Activated T-helper 1 cell treated with anti-CD3 and anti-CD28 coated beads, Interleukin-12 subunit alpha, Interleukin-12 subunit beta, Interleukin-2, Interleukin-4 antibody, amounts not matched to agents 30 ng/mL and 10 ng/mL and 1 ng/mL, durations not matched to agents 14 hours and 24 hours and 36 hours (primary cell): ENCODE measurements around the gene MVK. TPM values are rescaled to one million over a fixed set of nuclear protein-coding genes. Genes with fewer than 3 reads are reported as not detected.

Experiments used
- DNase-seq: peaks from one replicate; pipeline ENCODE4 v3.0.0; 2021; ENCODE audit warnings: low spot score
- H3K27ac Mint-ChIP-seq: one replicate; pipeline ENCODE4 v1.8.0; 2021; ENCODE audit warnings: mild to moderate bottlenecking, mixed read lengths
- H3K27me3 Mint-ChIP-seq: one replicate; pipeline ENCODE4 v1.8.0; 2022; ENCODE audit warnings: mild to moderate bottlenecking, moderate library complexity, mixed read lengths; ENCODE audit not compliant: insufficient read depth
- H3K36me3 Mint-ChIP-seq: one replicate; pipeline ENCODE4 v1.8.0; 2021; ENCODE audit warnings: low read depth, mixed read lengths
- H3K4me1 Mint-ChIP-seq: one replicate; pipeline ENCODE4 v1.8.0; 2021; ENCODE audit warnings: low read depth, mixed read lengths
- H3K4me3 Mint-ChIP-seq: one replicate; pipeline ENCODE4 v1.8.0; 2021; ENCODE audit warnings: mild to moderate bottlenecking, moderate library complexity, mixed read lengths
- H3K9me3 Mint-ChIP-seq: one replicate; pipeline ENCODE4 v1.8.0; 2021; ENCODE audit warnings: mixed read lengths
- intact Hi-C: fragments of 100-400 bp; cut with micrococcal nuclease; formaldehyde crosslinking; loops from one replicate; pipeline ENCODE4 v1.15.1; 2024
- total RNA-seq: library from RNA; stranded (reverse); gene quantifications from 2 replicates; pipeline ENCODE4 v1.2.3, GENCODE V29; 2022

The MVK gene
- total RNA-seq, 1 donor from 2014 or later, result 14.2 TPM

GRCh38 chr12:109640961-109641360 lies 67.4 kb downstream of the MVK start:
- Mint-ChIP-seq H3K4me1 (no peaks in the 10 kb centered on the region), H3K27me3 (peaks cover 2% of the 10 kb centered on the region), H3K9me3 (no peaks in the 10 kb centered on the region), H3K27ac (no peak overlapping the region), H3K4me3 (no peak overlapping the region), H3K36me3 (no peaks in the 10 kb centered on the region)
- intact Hi-C loops, result no loop called here
- no peak for DNase-seq

- Mint-ChIP-seq H3K27ac (no peak overlapping the region), H3K4me3 (no peak overlapping the region), H3K9me3 (no peaks in the 10 kb centered on the region), H3K4me1 (no peaks in the 10 kb centered on the region), H3K36me3 (no peaks in the 10 kb centered on the region), H3K27me3 (peaks cover 2% of the 10 kb centered on the region)
- no peak for DNase-seq
- intact Hi-C loops, result no loop called here
Observed at GRCh38 chr12:109641422-109641821, 67.8 kb downstream of the MVK start.

- no peak overlapping the region for H3K4me3 Mint-ChIP-seq
- intact Hi-C loops, result no loop called here
- no peaks in the 10 kb centered on the region for H3K4me1 Mint-ChIP-seq
- no peak for DNase-seq
- H3K27me3 Mint-ChIP-seq, result peaks cover 6% of the 10 kb centered on the region
- H3K9me3 Mint-ChIP-seq, result no peaks in the 10 kb centered on the region
- H3K27ac Mint-ChIP-seq, result no peak overlapping the region
- H3K36me3 Mint-ChIP-seq, result no peaks in the 10 kb centered on the region
Observed at GRCh38 chr12:109642506-109643132, 69.0 kb downstream of the MVK start.

GRCh38 chr12:109645194-109645593 lies 71.6 kb downstream of the MVK start:
- Mint-ChIP-seq H3K4me3 (no peak overlapping the region), H3K27me3 (peaks cover 6% of the 10 kb centered on the region)
- intact Hi-C loops, result no loop called here

GRCh38 chr12:109645708-109646107 lies 72.1 kb downstream of the MVK start:
- H3K9me3 Mint-ChIP-seq, result no peaks in the 10 kb centered on the region
- no peak overlapping the region for H3K4me3 Mint-ChIP-seq
- no peak for DNase-seq
- peaks cover 6% of the 10 kb centered on the region for H3K27me3 Mint-ChIP-seq
- no peaks in the 10 kb centered on the region for H3K4me1 Mint-ChIP-seq
- intact Hi-C loops, result no loop called here
- H3K27ac Mint-ChIP-seq, result no peak overlapping the region
- H3K36me3 Mint-ChIP-seq, result no peaks in the 10 kb centered on the region

More at GRCh38 chr12:109645194-109645593, 71.6 kb downstream of the MVK start:
- H3K36me3 Mint-ChIP-seq, result no peaks in the 10 kb centered on the region
- no peak for DNase-seq
- no peak overlapping the region for H3K27ac Mint-ChIP-seq
- no peaks in the 10 kb centered on the region for H3K9me3 Mint-ChIP-seq
- H3K4me1 Mint-ChIP-seq, result no peaks in the 10 kb centered on the region

Other genes with a start within 250 kb of the MVK start
- gene MYO1H, start 225.9 kb upstream of the MVK start, total RNA-seq, result not detected in 2 replicates
- gene KCTD10, start 96.5 kb upstream of the MVK start, total RNA-seq, result 48.3 and 51.2 TPM in 2 replicates
- 28.7 and 29.3 TPM in 2 replicates for gene UBE3B, start 96.2 kb upstream of the MVK start, total RNA-seq
- gene MMAB, start 290 bp upstream of the MVK start, total RNA-seq, result 41.9 and 42.2 TPM in 2 replicates
- gene FAM222A, start 140.0 kb downstream of the MVK start, total RNA-seq, result 2.4 TPM in 2 replicates